Kidney (tissue), 14 donors: ENCODE results near the gene SLC34A3. TPM values are rescaled to one million over a fixed set of nuclear protein-coding genes. Genes with fewer than 3 reads are reported as not detected.

ENCODE experiments used
- DNase-seq, 5 donors: peaks; one replicate each; pipeline ENCODE4 v3.0.0-alpha.2; 2013 to 2020
- FAIRE-seq: peaks from 2 replicates; lab custom pipeline; 2012; peaks lifted over from hg19 to GRCh38; lab: Jason Lieb, UNC
- H3K27ac ChIP-seq, 2 donors: one replicate each; pipeline ENCODE4 v1.7.0; 2013; ENCODE audit warnings: low read depth in 2 of 2, low read length in 2 of 2, inconsistent platforms in 1 of 2
- H3K27me3 ChIP-seq: one replicate; pipeline ENCODE4 v1.7.1; 2013; ENCODE audit warnings: low read length, inconsistent platforms; ENCODE audit not compliant: control insufficient read depth, insufficient read depth
- H3K36me3 ChIP-seq, 3 donors: one replicate each; pipeline versions ENCODE4 v1.7.0 to v1.7.1; 2013; ENCODE audit warnings: low read length in 3 of 3, control low read depth in 1 of 3, inconsistent platforms in 1 of 3; ENCODE audit not compliant: insufficient read depth in 3 of 3, control insufficient read depth in 2 of 3
- H3K4me1 ChIP-seq, 3 donors: one replicate each; pipeline versions ENCODE4 v1.7.0 to v1.7.1; 2013; ENCODE audit warnings: low read length in 3 of 3, inconsistent platforms in 1 of 3, low read depth in 1 of 3; ENCODE audit not compliant: control insufficient read depth in 2 of 3, insufficient read depth in 2 of 3
- H3K4me3 ChIP-seq, 3 donors: one replicate each; pipeline versions ENCODE4 v1.7.0 to v1.8.1; 2013; ENCODE audit warnings: low read length in 3 of 3, control low read depth in 1 of 3, inconsistent platforms in 1 of 3
- H3K9ac ChIP-seq, 3 donors: one replicate each; pipeline versions ENCODE4 v1.7.0 to v1.7.1; 2013; ENCODE audit warnings: low read length in 3 of 3, control low read depth in 1 of 3, inconsistent platforms in 1 of 3
- H3K9me3 ChIP-seq, 3 donors: one replicate each; pipeline versions ENCODE4 v1.7.0 to v1.7.1; 2013; ENCODE audit warnings: low read length in 3 of 3, control low read depth in 1 of 3, inconsistent platforms in 1 of 3; ENCODE audit not compliant: control insufficient read depth in 2 of 3, insufficient read depth in 1 of 3
- CTCF ChIP-seq: IDR thresholded peaks from 3 replicates; pipeline ENCODE4 v1.5.1; 2012; ENCODE audit warnings: mild to moderate bottlenecking, moderate library complexity, borderline replicate concordance; ENCODE audit not compliant: insufficient read depth; ENCODE audit errors: extremely low read depth
- intact Hi-C: fragments of 100-400 bp; cut with DNase I; formaldehyde crosslinking; loops from one replicate; pipeline ENCODE4 v1.11.1; 2022
- polyA plus RNA-seq: library from polyadenylated mRNA; stranded (reverse); fragments of 350-450 nt; fragmentation: Illumina TruSeq; extraction: RNeasy Lipid Tissue Mini Kit (QIAGEN cat#74804); gene quantifications from one replicate; pipeline ENCODE4 v1.2.3, GENCODE V29; 2014; ENCODE audit warnings: low read depth, low replicate concordance; ENCODE audit not compliant: insufficient read depth
- total RNA-seq: library from RNA; stranded (reverse); fragmentation: NEBNext Ultra II Directional; extraction: Animal tissue kit (Norgen Biotek cat#: 25700); gene quantifications from one replicate; pipeline ENCODE4 v1.2.1, GENCODE V29; 2021
- donor health status: control.
- donor health status: control.
- donor health status: control.
- donor health status: control.
- donor health status: control.
- donor health status: DM: yes; HTN: yes; CAD: no.
- donor health status: Normal renal cell carcinoma (clear cell type).

The SLC34A3 gene
- total and polyA plus RNA-seq, 2 donors from 2014 or later = 0.13 to 36.0 TPM

GRCh38 chr9:137250329-137251193 is 19.9 kb downstream of the SLC34A3 start:
- no peak for DNase-seq
- no peak overlapping the region for H3K9ac ChIP-seq

GRCh38 chr9:137251194-137251461 is 20.4 kb downstream of the SLC34A3 start, which contains the start of gene STPG3:
TSS of gene STPG3 (plus strand) at chr9:137251286. CDS start at chr9:137251287, 1 bp downstream.
- Histone ChIP-seq H3K27ac (no peak within 1 kb of the TSS), H3K4me1 (peaks cover 0 to 14% (median 8%) of the 10 kb centered on the region in 3 donors), H3K27me3 (no peaks in the 10 kb centered on the region), H3K36me3 (no peaks in the 10 kb centered on the region), H3K9me3 (no peaks in the 10 kb centered on the region), H3K4me3 (no peak within 1 kb of the TSS), H3K9ac (no peak within 1 kb of the TSS)
- no peak for DNase-seq
- intact Hi-C loops = no loop called here
- TF ChIP-seq CTCF = no peak
- FAIRE-seq = no peak

More at GRCh38 chr9:137250329-137251193, 19.9 kb downstream of the SLC34A3 start:
- Histone ChIP-seq H3K4me3 (no peak overlapping the region), H3K27ac (no peak overlapping the region), H3K4me1 (peaks cover 0 to 8% (median 6%) of the 10 kb centered on the region in 3 donors), H3K9me3 (no peaks in the 10 kb centered on the region), H3K27me3 (no peaks in the 10 kb centered on the region), H3K36me3 (no peaks in the 10 kb centered on the region)
- intact Hi-C loops = no loop called here
- no peak for TF ChIP-seq CTCF
- no peak for FAIRE-seq

GRCh38 chr9:137251490-137252268 is 21.0 kb downstream of the SLC34A3 start:
- Histone ChIP-seq H3K27me3 (no peaks in the 10 kb centered on the region), H3K27ac (no peak overlapping the region), H3K9me3 (no peaks in the 10 kb centered on the region), H3K4me1 (peaks cover 0 to 19% (median 13%) of the 10 kb centered on the region in 3 donors), H3K4me3 (no peak overlapping the region), H3K36me3 (peaks cover 0 to 2% (median 0%) of the 10 kb centered on the region in 3 donors), H3K9ac (no peak overlapping the region)
- intact Hi-C loops = no loop called here
- FAIRE-seq (no peak), DNase-seq (no peak)
- no peak for TF ChIP-seq CTCF
